Measurements from ENCODE around the gene C3orf20. TPM values are rescaled to one million over a fixed set of nuclear protein-coding genes. Genes with fewer than 3 reads are reported as not detected.

C3orf20 gene
- total and polyA plus RNA-seq, 2 of the 13 experiments (the other 11 are each of a cell fraction or from before 2014, with no cell fraction given): 0.03 to 0.04 TPM

- TF ChIP-seq SNAPC5 (CRISPR knock-in tag; IDR thresholded peaks at IDR 0.05; ENCODE audit: borderline replicate concordance): no peak; the same call in 1 of the 2 replicates
- TF ChIP-seq ZBTB8A (CRISPR knock-in tag; IDR thresholded peaks at IDR 0.05; ENCODE audit: borderline replicate concordance, low read depth): no peak; the same call in 1 of the 2 replicates
- TF ChIP-seq, protein P1, sequence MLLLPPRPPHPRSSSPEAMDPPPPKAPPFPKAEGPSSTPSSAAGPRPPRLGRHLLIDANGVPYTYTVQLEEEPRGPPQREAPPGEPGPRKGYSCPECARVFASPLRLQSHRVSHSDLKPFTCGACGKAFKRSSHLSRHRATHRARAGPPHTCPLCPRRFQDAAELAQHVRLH (CRISPR knock-in tag; IDR thresholded peaks at IDR 0.05; ENCODE audit: borderline replicate concordance, low read depth): peak; percentile 89; the same call in 1 of the 2 replicates
- TF ChIP-seq, protein P2, sequence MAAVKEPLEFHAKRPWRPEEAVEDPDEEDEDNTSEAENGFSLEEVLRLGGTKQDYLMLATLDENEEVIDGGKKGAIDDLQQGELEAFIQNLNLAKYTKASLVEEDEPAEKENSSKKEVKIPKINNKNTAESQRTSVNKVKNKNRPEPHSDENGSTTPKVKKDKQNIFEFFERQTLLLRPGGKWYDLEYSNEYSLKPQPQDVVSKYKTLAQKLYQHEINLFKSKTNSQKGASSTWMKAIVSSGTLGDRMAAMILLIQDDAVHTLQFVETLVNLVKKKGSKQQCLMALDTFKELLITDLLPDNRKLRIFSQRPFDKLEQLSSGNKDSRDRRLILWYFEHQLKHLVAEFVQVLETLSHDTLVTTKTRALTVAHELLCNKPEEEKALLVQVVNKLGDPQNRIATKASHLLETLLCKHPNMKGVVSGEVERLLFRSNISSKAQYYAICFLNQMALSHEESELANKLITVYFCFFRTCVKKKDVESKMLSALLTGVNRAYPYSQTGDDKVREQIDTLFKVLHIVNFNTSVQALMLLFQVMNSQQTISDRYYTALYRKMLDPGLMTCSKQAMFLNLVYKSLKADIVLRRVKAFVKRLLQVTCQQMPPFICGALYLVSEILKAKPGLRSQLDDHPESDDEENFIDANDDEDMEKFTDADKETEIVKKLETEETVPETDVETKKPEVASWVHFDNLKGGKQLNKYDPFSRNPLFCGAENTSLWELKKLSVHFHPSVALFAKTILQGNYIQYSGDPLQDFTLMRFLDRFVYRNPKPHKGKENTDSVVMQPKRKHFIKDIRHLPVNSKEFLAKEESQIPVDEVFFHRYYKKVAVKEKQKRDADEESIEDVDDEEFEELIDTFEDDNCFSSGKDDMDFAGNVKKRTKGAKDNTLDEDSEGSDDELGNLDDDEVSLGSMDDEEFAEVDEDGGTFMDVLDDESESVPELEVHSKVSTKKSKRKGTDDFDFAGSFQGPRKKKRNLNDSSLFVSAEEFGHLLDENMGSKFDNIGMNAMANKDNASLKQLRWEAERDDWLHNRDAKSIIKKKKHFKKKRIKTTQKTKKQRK (IDR thresholded peaks at IDR 0.05; ENCODE audit: low read length): no peak
- TF ChIP-seq, protein P3, sequence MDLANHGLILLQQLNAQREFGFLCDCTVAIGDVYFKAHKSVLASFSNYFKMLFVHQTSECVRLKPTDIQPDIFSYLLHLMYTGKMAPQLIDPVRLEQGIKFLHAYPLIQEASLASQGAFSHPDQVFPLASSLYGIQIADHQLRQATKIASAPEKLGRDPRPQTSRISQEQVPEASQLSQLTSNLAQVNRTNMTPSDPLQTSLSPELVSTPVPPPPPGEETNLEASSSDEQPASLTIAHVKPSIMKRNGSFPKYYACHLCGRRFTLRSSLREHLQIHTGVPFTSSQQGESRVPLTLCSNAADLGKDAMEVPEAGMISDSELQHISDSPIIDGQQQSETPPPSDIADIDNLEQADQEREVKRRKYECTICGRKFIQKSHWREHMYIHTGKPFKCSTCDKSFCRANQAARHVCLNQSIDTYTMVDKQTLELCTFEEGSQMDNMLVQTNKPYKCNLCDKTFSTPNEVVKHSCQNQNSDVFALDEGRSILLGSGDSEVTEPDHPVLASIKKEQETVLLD (CRISPR knock-in tag; IDR thresholded peaks at IDR 0.05; ENCODE audit: low read depth): no peak
- TF ChIP-seq FOSL2 (CRISPR knock-in tag; IDR thresholded peaks at IDR 0.05): peak; percentile 81
- TF ChIP-seq, protein P4, sequence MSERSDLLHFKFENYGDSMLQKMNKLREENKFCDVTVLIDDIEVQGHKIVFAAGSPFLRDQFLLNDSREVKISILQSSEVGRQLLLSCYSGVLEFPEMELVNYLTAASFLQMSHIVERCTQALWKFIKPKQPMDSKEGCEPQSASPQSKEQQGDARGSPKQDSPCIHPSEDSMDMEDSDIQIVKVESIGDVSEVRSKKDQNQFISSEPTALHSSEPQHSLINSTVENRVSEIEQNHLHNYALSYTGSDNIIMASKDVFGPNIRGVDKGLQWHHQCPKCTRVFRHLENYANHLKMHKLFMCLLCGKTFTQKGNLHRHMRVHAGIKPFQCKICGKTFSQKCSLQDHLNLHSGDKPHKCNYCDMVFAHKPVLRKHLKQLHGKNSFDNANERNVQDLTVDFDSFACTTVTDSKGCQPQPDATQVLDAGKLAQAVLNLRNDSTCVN (CRISPR knock-in tag; IDR thresholded peaks at IDR 0.05; ENCODE audit: borderline replicate concordance): peak; percentile 64; the same call in 1 of the 2 replicates
- no peak for TF ChIP-seq ZNF713 (CRISPR knock-in tag; IDR thresholded peaks at IDR 0.05)
- TF ChIP-seq, protein P5, sequence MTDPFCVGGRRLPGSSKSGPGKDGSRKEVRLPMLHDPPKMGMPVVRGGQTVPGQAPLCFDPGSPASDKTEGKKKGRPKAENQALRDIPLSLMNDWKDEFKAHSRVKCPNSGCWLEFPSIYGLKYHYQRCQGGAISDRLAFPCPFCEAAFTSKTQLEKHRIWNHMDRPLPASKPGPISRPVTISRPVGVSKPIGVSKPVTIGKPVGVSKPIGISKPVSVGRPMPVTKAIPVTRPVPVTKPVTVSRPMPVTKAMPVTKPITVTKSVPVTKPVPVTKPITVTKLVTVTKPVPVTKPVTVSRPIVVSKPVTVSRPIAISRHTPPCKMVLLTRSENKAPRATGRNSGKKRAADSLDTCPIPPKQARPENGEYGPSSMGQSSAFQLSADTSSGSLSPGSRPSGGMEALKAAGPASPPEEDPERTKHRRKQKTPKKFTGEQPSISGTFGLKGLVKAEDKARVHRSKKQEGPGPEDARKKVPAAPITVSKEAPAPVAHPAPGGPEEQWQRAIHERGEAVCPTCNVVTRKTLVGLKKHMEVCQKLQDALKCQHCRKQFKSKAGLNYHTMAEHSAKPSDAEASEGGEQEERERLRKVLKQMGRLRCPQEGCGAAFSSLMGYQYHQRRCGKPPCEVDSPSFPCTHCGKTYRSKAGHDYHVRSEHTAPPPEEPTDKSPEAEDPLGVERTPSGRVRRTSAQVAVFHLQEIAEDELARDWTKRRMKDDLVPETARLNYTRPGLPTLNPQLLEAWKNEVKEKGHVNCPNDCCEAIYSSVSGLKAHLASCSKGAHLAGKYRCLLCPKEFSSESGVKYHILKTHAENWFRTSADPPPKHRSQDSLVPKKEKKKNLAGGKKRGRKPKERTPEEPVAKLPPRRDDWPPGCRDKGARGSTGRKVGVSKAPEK (CRISPR knock-in tag; IDR thresholded peaks at IDR 0.05; ENCODE audit: borderline replicate concordance): peak; percentile 46; the same call in 1 of the 2 replicates
- no peak for TF ChIP-seq EEA1 (CRISPR knock-in tag; IDR thresholded peaks at IDR 0.05; ENCODE audit: borderline replicate concordance)
- TF ChIP-seq HOXA5 (CRISPR knock-in tag; IDR thresholded peaks at IDR 0.05): no peak; the same call in 1 of the 2 replicates
- no peak for TF ChIP-seq CCDC6 (CRISPR knock-in tag; IDR thresholded peaks at IDR 0.05)
- no peak for TF ChIP-seq ZNF563 (CRISPR knock-in tag; IDR thresholded peaks at IDR 0.05)
- no peak for TF ChIP-seq CHCHD3 (CRISPR knock-in tag; IDR thresholded peaks at IDR 0.05)
- TF ChIP-seq RBAK (CRISPR knock-in tag; IDR thresholded peaks at IDR 0.05): no peak
- no peak for TF ChIP-seq ZNF280B (CRISPR knock-in tag; IDR thresholded peaks at IDR 0.05; ENCODE audit: borderline replicate concordance)
- TF ChIP-seq ZC3H4 (CRISPR knock-in tag; IDR thresholded peaks at IDR 0.05; ENCODE audit: borderline replicate concordance): no peak
- TF ChIP-seq ZNF607 (CRISPR knock-in tag; IDR thresholded peaks at IDR 0.05; ENCODE audit: borderline replicate concordance): peak; percentile 75; the same call in 1 of the 2 replicates
These were observed 3.1 kb downstream of the C3orf20 start (continued) for GRCh38 chr3:14678015-14678503.

Data from HepG2 (cell line).